Activated T-cell treated with anti-CD3 and anti-CD28 coated beads for 48 hours (primary cell): ENCODE measurements around the gene CEP112.

Experiments used
- DNase-seq: peaks from one replicate; pipeline ENCODE4 v3.0.0-alpha.2; 2020; ENCODE audit warnings: low read depth

Gene CEP112

GRCh38 chr17:65593855-65594845, 597.8 kb downstream of the CEP112 start:
- no peak for DNase-seq

DNA sequence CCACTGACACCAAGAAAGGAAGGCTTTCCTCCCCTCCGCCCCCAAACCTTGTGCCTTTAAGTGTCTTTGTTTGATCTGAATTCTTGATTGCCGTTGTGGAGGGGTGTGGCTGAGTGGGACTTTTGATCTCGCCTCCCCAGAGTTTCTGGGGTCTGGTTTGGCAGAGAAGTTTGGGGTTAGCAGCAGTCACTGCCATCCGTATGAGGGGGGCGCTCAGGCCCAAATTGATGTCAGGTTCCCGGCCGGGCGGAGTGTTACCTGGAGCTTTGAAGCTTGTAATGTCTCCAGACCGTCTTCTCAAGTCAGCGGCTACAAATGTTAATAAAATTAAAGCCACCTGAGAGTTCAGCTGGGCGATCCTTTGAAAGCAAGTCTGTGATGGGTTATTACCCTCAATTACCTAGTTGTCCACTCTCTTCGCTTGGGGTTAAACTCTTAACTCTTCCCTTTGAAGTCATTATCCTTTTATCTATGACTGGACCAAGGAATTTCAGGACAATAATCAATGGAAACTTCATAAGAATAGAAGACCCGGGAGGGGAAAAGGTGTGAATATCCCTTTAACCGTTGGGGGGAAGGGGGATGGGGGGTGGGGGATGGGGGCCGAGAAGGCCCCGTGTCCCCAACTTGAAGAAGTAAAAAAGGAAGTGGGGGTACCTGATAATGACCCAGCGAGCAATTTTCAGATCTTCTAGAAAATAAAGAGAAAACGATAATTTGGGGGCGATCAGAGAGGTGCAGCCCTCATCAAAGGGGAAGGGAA, 598.7 kb downstream of the CEP112 start:
- DNase-seq = no peak

DNA sequence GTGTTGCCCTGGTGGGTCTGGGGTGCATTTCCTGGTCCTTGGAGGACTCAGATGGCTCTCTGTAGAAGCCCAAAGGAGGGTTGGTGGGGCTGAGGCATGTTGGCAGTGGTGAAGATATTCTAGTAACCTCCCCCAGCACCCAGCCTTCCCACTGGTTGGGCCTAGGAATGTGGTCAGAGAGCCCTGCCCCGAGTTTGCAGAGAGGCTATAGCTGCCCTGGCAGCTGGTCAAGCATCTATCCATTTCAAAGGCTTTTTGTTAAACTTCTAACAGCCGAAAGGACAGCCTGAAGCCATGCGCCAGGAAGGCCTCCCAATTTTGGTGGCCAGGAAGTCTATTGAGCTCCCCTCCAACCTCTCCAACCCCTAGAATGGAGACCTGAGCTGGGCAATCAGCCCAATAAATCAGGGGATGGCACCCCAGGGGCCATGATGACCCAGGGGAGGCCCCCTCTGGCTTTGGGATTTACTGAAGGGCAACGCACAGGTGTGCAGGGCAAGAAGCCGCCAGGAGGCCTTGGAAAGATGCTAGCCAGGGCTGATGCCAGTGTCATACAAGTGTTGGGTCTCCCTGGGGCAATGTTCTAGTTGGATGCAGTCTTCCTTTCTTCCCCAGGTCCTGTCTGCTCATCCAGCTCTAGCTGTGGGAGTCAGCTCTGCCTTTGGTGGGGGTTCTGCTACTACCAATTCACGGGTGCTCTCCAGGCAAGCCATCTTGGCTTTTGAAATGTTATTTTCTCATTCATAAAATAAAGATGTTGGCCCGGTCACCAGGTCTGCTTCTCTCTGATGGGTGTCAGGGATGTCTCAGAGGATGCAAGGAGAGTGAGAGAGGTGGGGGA, 599.6 kb downstream of the CEP112 start:
- DNase-seq = no peak

GRCh38 chr17:65589321-65589720, 602.6 kb downstream of the CEP112 start:
- DNase-seq = no peak

GRCh38 chr17:65588181-65588808, 603.6 kb downstream of the CEP112 start:
- no peak for DNase-seq

DNA sequence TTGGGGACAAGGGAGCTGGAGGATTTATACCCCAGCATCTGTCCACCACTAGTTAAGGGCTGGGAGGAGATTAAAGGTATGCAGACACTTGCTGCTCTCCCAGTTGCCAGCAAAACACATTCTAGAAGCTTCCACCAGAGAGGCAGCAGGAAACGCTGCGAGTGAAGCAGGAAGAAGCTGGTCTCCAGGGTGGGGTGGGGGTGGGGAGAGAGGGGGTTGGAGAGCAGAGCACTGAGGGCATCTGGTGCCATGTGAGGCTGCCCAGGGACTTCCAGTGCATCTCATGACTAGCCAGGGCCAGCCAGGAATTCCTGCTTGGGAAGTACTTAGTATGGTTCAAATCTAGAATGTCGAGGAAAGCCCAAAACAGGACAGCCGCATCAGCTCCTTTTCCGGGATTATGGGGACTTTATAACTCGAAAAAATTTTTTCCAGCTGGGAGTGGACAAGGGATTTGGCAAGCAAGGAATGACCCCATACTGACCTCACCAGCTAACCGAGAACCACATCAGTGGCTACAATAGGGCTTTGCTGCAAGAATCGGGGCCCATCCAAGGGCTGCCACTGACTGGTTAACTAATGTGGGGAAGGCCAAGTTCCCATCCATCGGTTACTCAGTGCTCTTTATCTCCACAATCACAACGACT, 604.3 kb downstream of the CEP112 start:
- DNase-seq = no peak

GRCh38 chr17:65586899-65587298, 605.0 kb downstream of the CEP112 start:
- no peak for DNase-seq
